Measurements from ENCODE around the gene MAP4K4.

- no peak for TF ChIP-seq CTCF (IDR thresholded peaks at IDR 0.05 in 4 of 5, conservative IDR thresholded peaks at IDR 0.05 in 1 of 5)
- no peak for TF ChIP-seq POLR2A (IDR thresholded peaks at IDR 0.05)
Observed at GRCh38 chr2:101775636-101776035, 78.1 kb downstream of the MAP4K4 start.
